ENCODE results near the gene SF3B5.

GRCh38 chr6:144110210-144110609, 14.8 kb upstream of the SF3B5 start:
- TF ChIP-seq ZNF274 (IDR thresholded peaks at IDR 0.05; ENCODE audit: borderline replicate concordance, extremely low read depth, low read length) (no peak), EGR1 (IDR thresholded peaks at IDR 0.05; ENCODE audit: borderline replicate concordance, low read depth, low read length) (no peak), CREB1 (IDR thresholded peaks at IDR 0.05) (no peak)
